ENCODE data around the gene NACC2.

NACC2 gene

GRCh38 chr9:135997090-135998015 lies 97.7 kb downstream of the NACC2 start:
- TF ChIP-seq, protein P1, sequence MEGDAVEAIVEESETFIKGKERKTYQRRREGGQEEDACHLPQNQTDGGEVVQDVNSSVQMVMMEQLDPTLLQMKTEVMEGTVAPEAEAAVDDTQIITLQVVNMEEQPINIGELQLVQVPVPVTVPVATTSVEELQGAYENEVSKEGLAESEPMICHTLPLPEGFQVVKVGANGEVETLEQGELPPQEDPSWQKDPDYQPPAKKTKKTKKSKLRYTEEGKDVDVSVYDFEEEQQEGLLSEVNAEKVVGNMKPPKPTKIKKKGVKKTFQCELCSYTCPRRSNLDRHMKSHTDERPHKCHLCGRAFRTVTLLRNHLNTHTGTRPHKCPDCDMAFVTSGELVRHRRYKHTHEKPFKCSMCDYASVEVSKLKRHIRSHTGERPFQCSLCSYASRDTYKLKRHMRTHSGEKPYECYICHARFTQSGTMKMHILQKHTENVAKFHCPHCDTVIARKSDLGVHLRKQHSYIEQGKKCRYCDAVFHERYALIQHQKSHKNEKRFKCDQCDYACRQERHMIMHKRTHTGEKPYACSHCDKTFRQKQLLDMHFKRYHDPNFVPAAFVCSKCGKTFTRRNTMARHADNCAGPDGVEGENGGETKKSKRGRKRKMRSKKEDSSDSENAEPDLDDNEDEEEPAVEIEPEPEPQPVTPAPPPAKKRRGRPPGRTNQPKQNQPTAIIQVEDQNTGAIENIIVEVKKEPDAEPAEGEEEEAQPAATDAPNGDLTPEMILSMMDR (IDR thresholded peaks at IDR 0.05; ENCODE audit: low read depth, low read length, missing control alignments) = no peak
- no peak for DNase-seq (ENCODE audit: extremely low read depth, low read depth)
- no peak overlapping the region for H3K4me3 ChIP-seq (replicated peaks; ENCODE audit: low read depth, low read length)

GRCh38 chr9:135995816-135996215 lies 99.3 kb downstream of the NACC2 start:
- TF ChIP-seq, protein P1 (IDR thresholded peaks at IDR 0.05; ENCODE audit: low read depth, low read length, missing control alignments) = no peak
- H3K4me3 ChIP-seq (replicated peaks; ENCODE audit: low read depth, low read length) = no peak overlapping the region
- no peak for DNase-seq (ENCODE audit: extremely low read depth, low read depth)

GRCh38 chr9:135994501-135995192 lies 100.4 kb downstream of the NACC2 start:
- no peak for DNase-seq (ENCODE audit: extremely low read depth, low read depth)
- TF ChIP-seq, protein P1 (IDR thresholded peaks at IDR 0.05; ENCODE audit: low read depth, low read length, missing control alignments) = no peak
- H3K4me3 ChIP-seq (replicated peaks; ENCODE audit: low read depth, low read length) = no peak overlapping the region

- DNase-seq (ENCODE audit: extremely low read depth, low read depth) = no peak
- TF ChIP-seq, protein P1 (IDR thresholded peaks at IDR 0.05; ENCODE audit: low read depth, low read length, missing control alignments) = no peak
- H3K4me3 ChIP-seq (replicated peaks; ENCODE audit: low read depth, low read length) = no peak overlapping the region
Measured at GRCh38 chr9:135993765-135994500, 101.2 kb downstream of the NACC2 start.

GRCh38 chr9:135993409-135993742 lies 101.7 kb downstream of the NACC2 start:
- no peak overlapping the region for H3K4me3 ChIP-seq (replicated peaks; ENCODE audit: low read depth, low read length)
- DNase-seq (ENCODE audit: extremely low read depth, low read depth) = no peak
- TF ChIP-seq, protein P1 (IDR thresholded peaks at IDR 0.05; ENCODE audit: low read depth, low read length, missing control alignments) = no peak

DNA sequence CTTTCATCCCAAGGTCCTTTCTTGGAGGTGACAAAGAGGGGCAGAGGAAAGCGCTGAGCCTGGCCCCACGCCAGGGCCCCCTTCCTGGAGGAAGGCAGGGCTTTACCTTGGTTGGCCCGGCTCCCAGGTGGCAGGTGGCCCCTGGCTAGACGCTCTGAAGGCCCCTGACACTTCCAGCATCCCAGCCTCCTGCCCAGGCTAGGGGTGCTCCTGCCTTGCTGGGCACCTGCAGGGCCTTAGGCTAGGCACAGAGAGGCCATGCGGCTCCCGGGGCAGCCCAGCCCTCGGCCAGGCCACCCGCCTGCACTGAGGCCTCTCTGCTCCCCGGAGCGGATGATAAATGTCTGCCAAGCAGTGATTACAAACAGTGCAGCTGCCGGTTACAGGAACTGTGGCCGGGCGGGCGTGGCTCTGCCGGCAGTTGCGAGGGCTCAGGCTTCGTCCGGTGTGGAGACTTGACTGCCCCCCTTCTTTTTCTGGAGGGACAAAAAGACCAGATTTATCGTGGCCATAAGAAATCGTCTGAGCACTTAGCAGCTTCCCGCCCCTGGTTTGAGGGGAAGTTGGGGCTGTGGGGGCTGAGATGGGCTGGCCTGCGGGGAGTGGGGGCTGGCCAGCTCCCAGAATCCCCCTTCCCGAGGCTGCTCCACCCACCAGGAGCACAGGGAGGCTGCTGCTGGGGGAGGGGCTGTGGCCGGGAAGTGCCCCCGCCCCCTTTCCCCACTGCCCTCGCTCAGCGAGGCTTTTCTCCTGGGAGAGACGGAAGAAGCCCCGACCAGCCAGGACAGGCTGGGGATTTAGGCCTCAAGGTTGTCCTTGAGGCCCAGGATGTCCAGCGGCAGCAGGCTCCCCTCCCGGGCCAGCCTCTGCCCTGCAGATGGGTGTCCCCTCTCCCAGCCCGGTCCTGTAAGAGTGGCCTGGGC lies 102.3 kb downstream of the NACC2 start:
- TF ChIP-seq, protein P1 (IDR thresholded peaks at IDR 0.05; ENCODE audit: low read depth, low read length, missing control alignments) = no peak
- no peak for DNase-seq (ENCODE audit: extremely low read depth, low read depth)
- peak overlapping the region; percentile 22; the same call in 1 of the 2 replicates for H3K4me3 ChIP-seq (replicated peaks; ENCODE audit: low read depth, low read length)
